ENCODE measurements around the gene TXNDC15.

TXNDC15 gene, protein sequence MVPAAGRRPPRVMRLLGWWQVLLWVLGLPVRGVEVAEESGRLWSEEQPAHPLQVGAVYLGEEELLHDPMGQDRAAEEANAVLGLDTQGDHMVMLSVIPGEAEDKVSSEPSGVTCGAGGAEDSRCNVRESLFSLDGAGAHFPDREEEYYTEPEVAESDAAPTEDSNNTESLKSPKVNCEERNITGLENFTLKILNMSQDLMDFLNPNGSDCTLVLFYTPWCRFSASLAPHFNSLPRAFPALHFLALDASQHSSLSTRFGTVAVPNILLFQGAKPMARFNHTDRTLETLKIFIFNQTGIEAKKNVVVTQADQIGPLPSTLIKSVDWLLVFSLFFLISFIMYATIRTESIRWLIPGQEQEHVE

GRCh38 chr5:134873987-134874830 is at the start of gene TXNDC15:
Gene TXNDC15 (plus strand): TSS chr5:134874371. CDS start chr5:134874428, 57 bp downstream.
- H3K36me3 ChIP-seq (replicated peaks; ENCODE audit: low read depth, low read length): peaks cover 3% of the 10 kb centered on the region
- H3K9me3 ChIP-seq (ENCODE audit: insufficient read depth, low read length): no peaks in the 10 kb centered on the region
- peak within 1 kb of the TSS; percentile 87 for H2AFZ ChIP-seq (ENCODE audit: low read depth, low read length)
- peak within 1 kb of the TSS; percentile 85 for H3K4me2 ChIP-seq (ENCODE audit: low read length)
- TF ChIP-seq EZH2phosphoT487 (IDR thresholded peaks at IDR 0.05; ENCODE audit: low read depth) (no peak), CTCF (IDR thresholded peaks at IDR 0.05; ENCODE audit: low read depth, low read length) (no peak)
- H3K79me2 ChIP-seq (ENCODE audit: low read length): peaks cover 43% of the 10 kb centered on the region
- H3K4me1 ChIP-seq (ENCODE audit: low read length): peaks cover 8% of the 10 kb centered on the region
- H3K4me3 ChIP-seq (ENCODE audit: low read length): peak within 1 kb of the TSS; percentile 90
- H3K27me3 ChIP-seq (ENCODE audit: low read depth, low read length): no peaks in the 10 kb centered on the region
- H3K9ac ChIP-seq (ENCODE audit: low read length): peak within 1 kb of the TSS; percentile 92
- peak within 1 kb of the TSS; percentile 65 for H3K27ac ChIP-seq (ENCODE audit: low read length)
- H4K20me1 ChIP-seq (ENCODE audit: insufficient read depth, low read length): no peaks in the 10 kb centered on the region

- H3K36me3 ChIP-seq (replicated peaks; ENCODE audit: low read depth, low read length): peaks cover 30% of the 10 kb centered on the region
- H3K4me1 ChIP-seq (ENCODE audit: low read length): peaks cover 17% of the 10 kb centered on the region
- H3K27me3 ChIP-seq (ENCODE audit: low read depth, low read length): no peaks in the 10 kb centered on the region
- H3K4me2 ChIP-seq (ENCODE audit: low read length): peak overlapping the region; percentile 26
- H3K9ac ChIP-seq (ENCODE audit: low read length): no peak overlapping the region
- no peak overlapping the region for H3K4me3 ChIP-seq (ENCODE audit: low read length)
- no peaks in the 10 kb centered on the region for H4K20me1 ChIP-seq (ENCODE audit: insufficient read depth, low read length)
- no peaks in the 10 kb centered on the region for H3K79me2 ChIP-seq (ENCODE audit: low read length)
- no peak overlapping the region for H2AFZ ChIP-seq (ENCODE audit: low read depth, low read length)
- TF ChIP-seq CTCF (IDR thresholded peaks at IDR 0.05; ENCODE audit: low read depth, low read length): no peak
- TF ChIP-seq EZH2phosphoT487 (IDR thresholded peaks at IDR 0.05; ENCODE audit: low read depth): no peak
- H3K27ac ChIP-seq (ENCODE audit: low read length): peak overlapping the region; percentile 38; the same call in 1 of the 2 replicates
- H3K9me3 ChIP-seq (ENCODE audit: insufficient read depth, low read length): no peaks in the 10 kb centered on the region
Measured at GRCh38 chr5:134824681-134825080, 49.5 kb upstream of the TXNDC15 start.

DNA sequence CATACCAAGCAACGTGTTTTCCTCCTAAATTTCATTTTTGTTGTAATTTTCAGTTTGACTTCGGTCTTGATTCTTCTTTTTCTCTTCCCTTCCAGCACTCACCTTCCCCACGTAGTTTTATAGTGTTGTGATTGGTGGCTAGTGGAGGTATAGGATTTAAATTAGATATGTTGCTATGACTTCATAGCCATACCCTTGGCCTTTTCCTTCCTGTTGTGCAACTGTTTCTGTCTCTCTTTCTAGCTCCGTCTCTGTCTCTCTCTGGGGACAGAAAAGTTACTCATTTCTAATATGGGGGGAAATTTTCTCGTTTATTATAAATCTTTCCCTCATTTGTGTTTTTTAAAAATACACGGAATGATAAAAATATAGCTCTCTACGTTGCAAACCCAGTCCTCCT is 49.0 kb upstream of the TXNDC15 start:
- no peak overlapping the region for H2AFZ ChIP-seq (ENCODE audit: low read depth, low read length)
- H3K4me3 ChIP-seq (ENCODE audit: low read length): no peak overlapping the region
- peak overlapping the region; percentile 38; the same call in 1 of the 2 replicates for H3K27ac ChIP-seq (ENCODE audit: low read length)
- H3K9ac ChIP-seq (ENCODE audit: low read length): no peak overlapping the region
- H3K9me3 ChIP-seq (ENCODE audit: insufficient read depth, low read length): no peaks in the 10 kb centered on the region
- peaks cover 17% of the 10 kb centered on the region for H3K4me1 ChIP-seq (ENCODE audit: low read length)
- H3K79me2 ChIP-seq (ENCODE audit: low read length): no peaks in the 10 kb centered on the region
- peak overlapping the region; percentile 26 for H3K4me2 ChIP-seq (ENCODE audit: low read length)
- no peaks in the 10 kb centered on the region for H3K27me3 ChIP-seq (ENCODE audit: low read depth, low read length)
- TF ChIP-seq CTCF (IDR thresholded peaks at IDR 0.05; ENCODE audit: low read depth, low read length) (no peak), EZH2phosphoT487 (IDR thresholded peaks at IDR 0.05; ENCODE audit: low read depth) (no peak)
- H4K20me1 ChIP-seq (ENCODE audit: insufficient read depth, low read length): no peaks in the 10 kb centered on the region
- H3K36me3 ChIP-seq (replicated peaks; ENCODE audit: low read depth, low read length): peaks cover 30% of the 10 kb centered on the region
